ENCODE results near the gene PPFIA1. TPM values are rescaled to one million over a fixed set of nuclear protein-coding genes. Genes with fewer than 3 reads are reported as not detected.
A peak's percentile ranks its signal among the peaks of the same experiment; 100 is the strongest.

The PPFIA1 gene
- polyA plus RNA-seq (2012; rRNA removed), result 35.6 and 37.4 TPM in 2 replicates
- 17.9 and 23.3 TPM in 2 replicates for polyA plus RNA-seq (2012; cell fraction: cytosol; rRNA removed)
- 121 and 128 TPM in 2 replicates for polyA plus RNA-seq (2012; cell fraction: nucleus; rRNA removed)

DNA sequence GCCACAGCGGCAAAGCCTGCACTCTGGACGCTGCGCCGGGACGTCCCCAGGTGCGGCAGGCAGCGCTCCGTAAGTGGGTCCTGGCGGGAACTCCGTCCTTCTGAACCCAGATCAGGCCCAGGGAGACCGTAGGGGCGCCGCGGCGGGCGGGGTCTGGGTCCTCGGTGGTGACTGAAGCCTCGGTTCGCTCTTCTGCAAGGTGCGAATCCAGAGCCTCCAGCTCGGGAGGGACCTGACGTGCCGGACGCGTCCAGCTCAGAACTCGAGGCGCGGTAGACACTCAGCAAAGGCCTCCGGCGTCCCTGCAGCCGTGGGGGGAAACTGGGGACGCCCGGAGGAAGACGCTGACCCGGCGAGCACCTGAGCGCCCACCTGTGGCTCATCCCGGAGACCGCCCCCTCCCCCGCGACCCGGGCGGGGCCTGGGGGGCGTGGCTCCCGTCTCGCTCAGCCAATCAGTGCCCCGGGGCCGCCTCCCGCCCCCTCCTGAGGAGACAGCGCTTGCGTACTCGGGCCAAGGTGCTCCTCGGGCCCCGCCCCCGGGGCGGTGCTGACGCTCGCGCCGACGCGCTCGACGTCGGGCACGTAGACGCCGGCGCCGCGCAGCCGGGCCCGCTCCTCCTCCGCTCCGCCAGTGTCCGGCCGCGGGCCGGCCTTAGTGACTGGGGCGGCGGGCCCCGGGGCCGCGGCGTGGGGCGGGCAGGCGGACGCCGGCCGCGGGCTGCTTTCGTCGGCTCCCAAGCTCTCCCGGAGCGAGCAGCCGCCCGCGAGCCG lies at the start of gene PPFIA1:
PPFIA1 (plus strand) TSS at position 587 of the 773 bp plus-strand sequence. CDS start 1,483 bp downstream, outside the sequence.
- Histone ChIP-seq H3K4me1 (ENCODE audit: control insufficient read depth in 1 of 2, insufficient read depth in 2 of 2, low read depth in 1 of 2, low read length in 1 of 2) (peaks cover 3 to 13% of the 10 kb centered on the region in 2 experiments; a peak in 2 of 4 replicates), H3K36me3 (replicated peaks in 1 of 2; ENCODE audit: control insufficient read depth in 1 of 2, insufficient read depth in 2 of 2, low read length in 1 of 2) (peaks cover 13 to 32% of the 10 kb centered on the region in 2 experiments), H3K27me3 (ENCODE audit: insufficient read depth) (peaks cover 10% of the 10 kb centered on the region; the same call in 1 of the 2 replicates), H2AFZ (ENCODE audit: low read depth) (peak within 1 kb of the TSS; percentile 100), H3K9ac (peak within 1 kb of the TSS; percentile 81), H3K4me2 (peak within 1 kb of the TSS; percentile 100), H3K79me2 (ENCODE audit: insufficient read depth) (peaks cover 40% of the 10 kb centered on the region), H4K20me1 (ENCODE audit: insufficient read depth) (peaks cover 6% of the 10 kb centered on the region; the same call in 1 of the 2 replicates), H3K4me3 (ENCODE audit: low read depth in 2 of 2, low read length in 1 of 2) (peak within 1 kb of the TSS; percentile 78 to 97), H3K9me2 (no peaks in the 10 kb centered on the region), H3K9me3 (no peaks in the 10 kb centered on the region), H3K27ac (ENCODE audit: low read depth in 2 of 2, low read length in 1 of 2) (peak within 1 kb of the TSS in 1 of 2 experiments; percentile 64; a peak in 2 of 4 replicates), H3F3A (replicated peaks; ENCODE audit: insufficient read depth) (no peaks in the 10 kb centered on the region)
- ChIA-PET CTCF (interaction anchor here (1.4 kb wide), 2 partner anchors 11 to 20 kb away, joined by 3 to 4 read pairs; no protein-coding TSS in a partner anchor), POLR2A (interaction anchor here (0.8 kb wide), 1 partner anchor 11 kb away, joined by 3 read pairs; no protein-coding TSS in a partner anchor)
- peak; percentile 41 for TF ChIP-seq POLR2AphosphoS5 (IDR thresholded peaks at IDR 0.05; ENCODE audit: low read depth, low read length)
- TF ChIP-seq RAD21 (IDR thresholded peaks at IDR 0.05; ENCODE audit: low read length), result no peak
- TF ChIP-seq CHD2 (IDR thresholded peaks at IDR 0.05; ENCODE audit: low read length, partially characterized antibody), result peak; percentile 21
- TF ChIP-seq, protein P1, sequence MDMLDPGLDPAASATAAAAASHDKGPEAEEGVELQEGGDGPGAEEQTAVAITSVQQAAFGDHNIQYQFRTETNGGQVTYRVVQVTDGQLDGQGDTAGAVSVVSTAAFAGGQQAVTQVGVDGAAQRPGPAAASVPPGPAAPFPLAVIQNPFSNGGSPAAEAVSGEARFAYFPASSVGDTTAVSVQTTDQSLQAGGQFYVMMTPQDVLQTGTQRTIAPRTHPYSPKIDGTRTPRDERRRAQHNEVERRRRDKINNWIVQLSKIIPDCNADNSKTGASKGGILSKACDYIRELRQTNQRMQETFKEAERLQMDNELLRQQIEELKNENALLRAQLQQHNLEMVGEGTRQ (IDR thresholded peaks at IDR 0.05; ENCODE audit: borderline replicate concordance, low read depth, low read length), result no peak
- peak; percentile 68 for TF ChIP-seq NRF1 (IDR thresholded peaks at IDR 0.05; ENCODE audit: low read depth, low read length)
- peak; percentile 100 for DNase-seq
- WGBS (ENCODE audit: low lambda C conversion rate), result 0% methylated on average over 9 of the region's 99 CpGs

DNA sequence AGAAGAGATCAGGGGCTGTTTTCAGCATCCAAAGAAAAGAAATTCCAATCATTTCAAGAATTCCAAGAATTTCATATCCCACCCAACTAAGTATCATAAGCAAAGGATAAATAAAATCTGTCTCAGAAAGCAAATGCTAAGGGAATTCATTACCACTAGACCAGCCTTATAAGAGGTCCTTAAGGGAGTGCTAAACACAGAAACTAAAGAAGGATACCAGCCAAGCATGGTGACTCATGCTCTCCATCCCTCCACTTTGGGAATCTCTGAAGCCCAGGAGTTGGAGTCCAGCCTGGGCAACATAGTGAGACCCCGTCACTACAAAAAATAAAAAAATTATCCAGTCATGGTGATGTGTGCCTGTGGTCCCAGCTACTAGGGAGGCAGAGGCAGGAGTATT lies 49.6 kb upstream of the PPFIA1 start:
- Histone ChIP-seq H3K9ac (no peak overlapping the region), H3K4me2 (no peak overlapping the region), H3K27me3 (ENCODE audit: insufficient read depth) (peaks cover 16% of the 10 kb centered on the region; the same call in 1 of the 2 replicates), H3K27ac (ENCODE audit: low read depth in 2 of 2, low read length in 1 of 2) (no peak overlapping the region), H3K36me3 (replicated peaks in 1 of 2; ENCODE audit: control insufficient read depth in 1 of 2, insufficient read depth in 2 of 2, low read length in 1 of 2) (no peaks in the 10 kb centered on the region), H3K4me3 (ENCODE audit: low read depth in 2 of 2, low read length in 1 of 2) (no peak overlapping the region), H3K79me2 (ENCODE audit: insufficient read depth) (no peaks in the 10 kb centered on the region), H3F3A (replicated peaks; ENCODE audit: insufficient read depth) (no peaks in the 10 kb centered on the region), H3K9me2 (no peaks in the 10 kb centered on the region), H2AFZ (ENCODE audit: low read depth) (no peak overlapping the region), H3K4me1 (ENCODE audit: control insufficient read depth in 1 of 2, insufficient read depth in 2 of 2, low read depth in 1 of 2, low read length in 1 of 2) (no peaks in the 10 kb centered on the region), H4K20me1 (ENCODE audit: insufficient read depth) (no peaks in the 10 kb centered on the region), H3K9me3 (no peaks in the 10 kb centered on the region)
- ChIA-PET CTCF (no interaction called here), POLR2A (no interaction called here)
- no peak for TF ChIP-seq MXI1 (IDR thresholded peaks at IDR 0.05; ENCODE audit: low read depth, low read length)
- TF ChIP-seq, protein P2, sequence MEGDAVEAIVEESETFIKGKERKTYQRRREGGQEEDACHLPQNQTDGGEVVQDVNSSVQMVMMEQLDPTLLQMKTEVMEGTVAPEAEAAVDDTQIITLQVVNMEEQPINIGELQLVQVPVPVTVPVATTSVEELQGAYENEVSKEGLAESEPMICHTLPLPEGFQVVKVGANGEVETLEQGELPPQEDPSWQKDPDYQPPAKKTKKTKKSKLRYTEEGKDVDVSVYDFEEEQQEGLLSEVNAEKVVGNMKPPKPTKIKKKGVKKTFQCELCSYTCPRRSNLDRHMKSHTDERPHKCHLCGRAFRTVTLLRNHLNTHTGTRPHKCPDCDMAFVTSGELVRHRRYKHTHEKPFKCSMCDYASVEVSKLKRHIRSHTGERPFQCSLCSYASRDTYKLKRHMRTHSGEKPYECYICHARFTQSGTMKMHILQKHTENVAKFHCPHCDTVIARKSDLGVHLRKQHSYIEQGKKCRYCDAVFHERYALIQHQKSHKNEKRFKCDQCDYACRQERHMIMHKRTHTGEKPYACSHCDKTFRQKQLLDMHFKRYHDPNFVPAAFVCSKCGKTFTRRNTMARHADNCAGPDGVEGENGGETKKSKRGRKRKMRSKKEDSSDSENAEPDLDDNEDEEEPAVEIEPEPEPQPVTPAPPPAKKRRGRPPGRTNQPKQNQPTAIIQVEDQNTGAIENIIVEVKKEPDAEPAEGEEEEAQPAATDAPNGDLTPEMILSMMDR (IDR thresholded peaks at IDR 0.05), result no peak
- TF ChIP-seq EP300 (IDR thresholded peaks at IDR 0.05; ENCODE audit: borderline replicate concordance in 1 of 2, low read depth in 1 of 2, low read length in 1 of 2), result no peak
- TF ChIP-seq POLR2AphosphoS5 (IDR thresholded peaks at IDR 0.05; ENCODE audit: low read depth, low read length), result no peak
- DNase-seq, result no peak
- WGBS (ENCODE audit: low lambda C conversion rate), result 82% methylated on average over 1 of the region's 1 CpG
